Pulmonary artery endothelial cell (primary cell): ENCODE results near the gene ICE2. TPM values are rescaled to one million over a fixed set of nuclear protein-coding genes. Genes with fewer than 3 reads are reported as not detected.
"Not testable (repeated sequence)": the region's sequence is repeated elsewhere in the genome, so short reads cannot be mapped to it uniquely, and the experiment has no call there.

Experiments used
- DNase-seq: peaks from one replicate; pipeline ENCODE4 v3.0.0-alpha.2; 2011; ENCODE audit warnings: low read depth, low spot score
- total RNA-seq: library from RNA; depleted of rRNA; stranded (reverse); fragments of >200 nt; gene quantifications from 2 replicates; pipeline ENCODE4 v1.2.3, GENCODE V29; 2014

ICE2 gene
- total RNA-seq, 1 donor from 2014 or later, result 34.2 TPM

DNA sequence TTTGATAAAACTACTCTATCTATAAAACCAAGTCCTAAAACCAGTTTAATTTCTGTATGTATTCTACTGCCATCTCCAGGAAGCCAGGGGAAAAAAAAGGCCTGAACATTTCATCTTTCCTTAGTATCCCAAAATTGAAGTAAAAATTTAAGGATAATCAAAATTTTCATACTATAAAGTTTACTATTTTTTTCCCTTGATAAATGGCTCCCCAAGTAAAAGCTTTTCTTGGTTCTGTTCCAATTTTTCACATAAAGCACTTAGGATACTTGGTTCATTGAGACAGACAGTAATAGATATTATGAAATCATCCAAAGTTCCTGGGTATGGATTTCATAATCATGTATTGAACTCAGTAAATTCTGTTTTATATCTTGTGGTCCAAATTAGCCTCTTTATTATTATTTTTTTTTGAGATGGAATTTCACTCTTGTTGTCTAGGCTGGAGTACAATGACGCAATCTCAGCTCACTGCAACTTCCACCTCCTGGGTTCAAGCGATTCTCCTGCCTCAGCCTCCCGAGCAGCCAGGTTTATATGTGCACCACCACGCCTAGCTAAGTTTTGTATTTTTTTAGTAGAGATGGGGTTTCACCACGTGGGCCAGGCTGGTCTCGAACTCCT lies 34.5 kb downstream of the ICE2 start:
- DNase-seq, result no peak

GRCh38 chr15:60442763-60443162 lies 36.2 kb downstream of the ICE2 start:
- DNase-seq, result no peak

- no peak for DNase-seq
Measured at GRCh38 chr15:60442031-60442650, 36.8 kb downstream of the ICE2 start.

- DNase-seq, result no peak
Measured at GRCh38 chr15:60441331-60441730, 37.6 kb downstream of the ICE2 start.

DNA sequence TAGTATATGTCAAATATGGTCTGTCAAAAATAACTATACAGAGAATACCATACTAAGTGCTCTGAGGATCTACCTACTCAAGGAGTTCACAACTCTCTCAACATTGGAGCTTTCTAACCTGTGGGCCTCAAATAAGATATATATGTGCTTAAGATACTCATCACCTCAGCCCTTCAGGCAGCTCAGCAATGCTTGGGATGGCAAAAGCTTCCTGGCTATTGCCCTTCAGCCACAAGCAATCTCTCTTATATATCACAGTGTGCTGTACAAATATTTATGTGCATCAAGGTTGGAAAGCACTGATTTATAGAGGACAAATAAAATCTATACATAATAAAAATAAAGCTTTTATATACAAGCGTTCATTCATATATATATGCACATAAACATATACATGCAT lies 40.3 kb downstream of the ICE2 start:
- DNase-seq, result no peak

GRCh38 chr15:60428935-60429334 lies 50.0 kb downstream of the ICE2 start:
- no peak for DNase-seq

- DNase-seq, result no peak
Measured at GRCh38 chr15:60426870-60427508, 52.0 kb downstream of the ICE2 start.

DNA sequence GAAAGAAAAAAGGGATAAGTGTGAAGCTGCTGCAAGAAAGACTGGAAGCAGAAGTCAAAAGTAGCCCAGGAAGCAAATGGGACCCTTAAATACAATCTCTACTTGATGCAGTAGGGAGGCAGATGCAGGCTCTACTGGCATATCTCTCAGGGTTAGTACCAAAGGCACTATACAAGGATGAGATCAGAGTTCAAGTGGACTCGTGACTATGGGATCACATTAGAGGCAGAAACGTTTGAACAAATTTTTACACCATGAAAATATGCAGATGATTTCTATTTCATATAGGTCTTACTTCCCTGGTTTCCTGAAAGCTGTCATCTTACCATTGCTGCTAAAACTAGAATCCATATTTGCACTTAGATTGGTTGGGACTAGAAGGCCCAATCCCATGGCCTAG lies 53.5 kb downstream of the ICE2 start:
- no peak for DNase-seq

DNA sequence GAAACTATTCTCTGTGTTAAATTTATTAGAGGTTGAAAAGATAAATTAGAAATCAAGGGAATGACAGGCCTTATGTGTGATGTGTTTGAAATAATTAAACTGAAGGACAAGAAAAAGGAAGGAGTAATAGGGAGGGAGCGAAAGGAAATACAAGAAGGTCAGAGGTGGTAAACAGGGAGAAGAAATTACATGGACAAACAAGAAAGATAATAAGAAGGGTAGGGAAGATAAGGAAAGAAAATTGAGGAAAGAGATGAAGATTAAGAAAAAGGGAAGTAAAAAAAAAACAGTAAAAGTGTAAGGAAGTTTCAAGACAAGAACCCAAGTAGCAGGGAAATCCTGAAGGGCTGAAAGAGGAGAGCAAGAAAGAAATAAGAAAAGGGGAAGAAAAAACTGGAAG lies 54.9 kb downstream of the ICE2 start:
- no peak for DNase-seq

- no peak for DNase-seq
Measured at GRCh38 chr15:60423537-60423936, 55.4 kb downstream of the ICE2 start.

DNA sequence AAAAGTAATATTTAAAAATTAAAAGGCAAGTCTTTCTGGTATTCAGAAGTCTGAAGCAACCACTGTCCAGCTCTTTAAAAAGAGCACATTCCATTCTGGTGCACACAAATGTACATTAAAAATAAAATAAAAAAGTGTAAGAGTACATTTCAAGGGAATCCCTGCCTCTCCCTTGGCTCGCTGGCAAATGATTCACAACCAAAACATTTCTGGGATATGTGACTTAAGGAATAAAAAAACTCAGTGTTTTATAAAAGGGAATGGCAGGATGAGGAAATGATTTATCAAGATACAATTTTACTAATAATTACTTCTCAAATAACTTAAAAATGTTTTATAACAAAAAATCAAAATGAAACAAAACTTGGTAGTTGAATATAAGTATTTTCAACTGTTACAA lies 57.4 kb downstream of the ICE2 start:
- DNase-seq, result no peak

GRCh38 chr15:60420203-60420716 lies 58.7 kb downstream of the ICE2 start:
- no peak for DNase-seq

- no peak for DNase-seq
Measured at GRCh38 chr15:60419753-60420152, 59.2 kb downstream of the ICE2 start.

GRCh38 chr15:60418096-60418495 lies 60.8 kb downstream of the ICE2 start:
- DNase-seq, result no peak

- no peak for DNase-seq
Measured at GRCh38 chr15:60417112-60417511, 61.8 kb downstream of the ICE2 start.

DNA sequence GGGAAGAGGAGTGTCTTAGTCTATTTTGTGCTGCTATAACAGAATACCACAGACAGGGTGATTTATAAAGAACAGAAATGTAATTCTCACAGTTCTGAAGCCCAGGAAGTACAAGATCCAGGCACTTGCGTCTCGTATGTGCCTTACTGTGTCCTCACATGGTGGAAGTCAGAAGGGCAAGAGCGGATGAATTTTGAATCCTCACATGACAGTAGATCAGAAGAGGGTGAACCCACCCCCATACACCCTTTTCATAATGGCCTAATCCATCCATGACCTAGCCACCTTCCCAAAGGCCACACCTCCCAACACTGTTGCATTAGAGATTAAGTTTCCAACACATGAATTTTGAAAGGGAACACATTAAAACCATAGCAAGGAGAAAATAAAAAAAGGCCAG lies 62.5 kb downstream of the ICE2 start:
- no peak for DNase-seq

GRCh38 chr15:60414016-60414682 lies 64.8 kb downstream of the ICE2 start:
- no peak for DNase-seq

- no peak for DNase-seq
Measured at GRCh38 chr15:60413231-60413824, 65.6 kb downstream of the ICE2 start.

DNA sequence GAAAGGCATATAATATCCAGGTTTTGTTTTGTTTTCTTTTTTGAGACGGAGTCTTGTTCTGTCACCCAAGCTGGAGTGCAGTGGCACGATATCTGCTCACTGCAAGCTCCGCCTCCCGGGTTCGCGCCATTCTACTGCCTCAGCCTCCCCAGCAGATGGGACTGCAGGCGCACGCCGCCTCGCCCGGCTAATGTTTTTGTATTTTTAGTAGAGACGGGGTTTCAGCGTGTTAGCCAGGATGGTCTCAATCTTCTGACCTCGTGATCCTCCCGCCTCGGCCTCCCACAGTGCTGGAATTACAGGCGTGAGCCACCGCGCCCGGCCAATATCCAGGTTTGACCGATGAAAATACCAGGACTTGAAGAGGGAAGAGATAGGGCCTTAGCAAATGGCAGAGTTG lies 66.1 kb downstream of the ICE2 start:
- not testable (repeated sequence) for DNase-seq

- DNase-seq, result no peak
Measured at GRCh38 chr15:60411774-60412425, 67.0 kb downstream of the ICE2 start.

DNA sequence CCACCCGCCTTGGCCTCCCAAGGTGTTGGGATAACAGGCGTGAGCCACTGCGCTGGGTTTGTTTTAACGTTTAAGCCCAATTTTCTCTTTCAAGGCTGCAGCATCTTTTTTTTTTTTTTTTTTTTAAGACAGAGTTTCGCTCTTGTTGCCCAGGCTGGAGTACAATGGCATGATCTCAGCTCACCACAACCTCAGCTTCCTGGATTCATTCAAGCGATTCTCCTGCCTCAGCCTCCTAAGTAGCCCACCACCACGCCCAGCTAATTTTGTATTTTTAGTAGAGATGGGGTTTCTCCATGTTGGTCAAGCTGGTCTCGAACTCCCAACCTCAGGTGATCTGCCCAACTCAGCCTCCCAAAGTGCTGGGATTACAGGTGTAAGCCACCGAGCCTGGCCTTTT lies 68.6 kb downstream of the ICE2 start:
- not testable (repeated sequence) for DNase-seq
